Astrocyte of the hippocampus (primary cell): ENCODE data around the gene STAT6.

Experiments
- DNase-seq: peaks from one replicate; pipeline ENCODE4 v3.0.0; 2011; ENCODE audit warnings: low read depth, low spot score

The STAT6 gene

DNA sequence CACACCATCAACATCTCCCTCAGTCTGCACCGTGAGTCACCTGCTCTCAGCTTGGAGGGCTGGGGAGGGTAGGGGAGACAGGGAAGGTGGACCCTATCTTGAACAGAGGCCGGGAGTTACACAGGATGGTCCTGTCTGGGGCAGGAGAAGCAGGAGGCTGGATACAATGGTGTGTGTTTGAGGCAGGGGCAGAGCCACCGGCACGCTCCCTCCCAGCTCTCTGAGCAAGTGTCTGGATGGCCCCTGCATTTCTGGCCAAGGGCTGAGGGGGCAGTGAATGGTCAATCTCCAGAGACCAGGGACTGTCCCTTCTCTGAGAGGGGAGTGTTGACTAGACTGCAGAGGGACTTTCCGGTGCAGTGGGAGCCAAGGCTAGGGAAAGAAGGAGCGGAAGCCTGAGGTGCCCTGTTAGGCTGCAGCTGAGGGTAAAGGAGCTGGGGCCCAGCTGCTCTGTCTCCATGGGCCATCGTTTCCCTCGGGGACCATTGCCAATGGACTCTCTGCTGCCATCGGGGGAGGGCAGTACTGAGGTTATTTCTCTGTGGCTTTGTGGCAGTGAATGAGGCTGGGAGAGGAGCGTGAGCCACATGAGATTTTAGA, 34.4 kb upstream of the STAT6 start:
- no peak for DNase-seq

- no peak for DNase-seq
These were observed 32.3 kb upstream of the STAT6 start for GRCh38 chr12:57143454-57143853.

- DNase-seq, result no peak
These were observed 31.6 kb upstream of the STAT6 start for GRCh38 chr12:57142727-57143126.

- no peak for DNase-seq
These were observed 31.0 kb upstream of the STAT6 start for GRCh38 chr12:57142121-57142520.

DNA sequence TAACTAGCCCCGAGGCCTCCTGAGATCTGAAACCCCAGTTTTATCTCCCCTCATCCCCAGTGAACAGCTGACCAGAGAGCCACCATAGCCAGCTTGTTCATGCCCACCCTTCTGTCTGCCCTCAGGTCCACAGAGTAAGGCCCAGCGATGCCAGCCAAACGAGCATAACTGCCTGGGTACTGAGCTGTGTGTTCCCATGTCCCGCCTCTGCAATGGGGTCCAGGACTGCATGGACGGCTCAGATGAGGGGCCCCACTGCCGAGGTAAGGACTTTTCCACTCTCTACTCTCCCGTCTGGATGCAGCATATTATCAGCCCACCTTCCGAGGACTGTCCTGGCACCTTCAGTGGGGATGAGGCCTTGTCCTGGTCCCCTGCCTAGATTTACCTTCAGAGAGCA, 30.1 kb upstream of the STAT6 start:
- DNase-seq, result no peak

GRCh38 chr12:57139796-57140649, 28.9 kb upstream of the STAT6 start:
- DNase-seq, result no peak

- DNase-seq, result no peak
These were observed 27.5 kb upstream of the STAT6 start for GRCh38 chr12:57138526-57139272.

- peak; percentile 63 for DNase-seq
These were observed 24.6 kb upstream of the STAT6 start for GRCh38 chr12:57135527-57136326.

- no peak for DNase-seq
These were observed 23.8 kb upstream of the STAT6 start for GRCh38 chr12:57134949-57135348.

DNA sequence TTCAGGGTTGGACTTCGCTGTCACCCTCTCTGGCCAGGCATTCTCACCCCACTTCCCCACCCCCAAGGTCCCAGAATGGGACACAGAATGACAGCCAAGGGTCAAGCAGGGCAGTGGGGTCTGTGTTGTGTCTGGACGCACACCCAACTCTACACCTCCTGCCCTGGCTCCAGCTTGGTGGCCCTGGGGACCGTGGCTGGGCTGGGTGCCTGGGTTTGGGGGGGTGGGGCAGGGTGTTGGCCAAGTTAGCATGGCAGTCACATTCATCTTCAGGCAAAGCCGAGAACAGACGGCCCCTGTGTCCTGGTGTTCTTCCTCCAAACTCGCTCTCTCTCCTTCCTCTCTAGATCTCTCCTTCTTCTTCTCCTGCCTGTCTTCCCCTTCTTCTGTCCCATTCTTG, 22.8 kb upstream of the STAT6 start:
- DNase-seq, result no peak

DNA sequence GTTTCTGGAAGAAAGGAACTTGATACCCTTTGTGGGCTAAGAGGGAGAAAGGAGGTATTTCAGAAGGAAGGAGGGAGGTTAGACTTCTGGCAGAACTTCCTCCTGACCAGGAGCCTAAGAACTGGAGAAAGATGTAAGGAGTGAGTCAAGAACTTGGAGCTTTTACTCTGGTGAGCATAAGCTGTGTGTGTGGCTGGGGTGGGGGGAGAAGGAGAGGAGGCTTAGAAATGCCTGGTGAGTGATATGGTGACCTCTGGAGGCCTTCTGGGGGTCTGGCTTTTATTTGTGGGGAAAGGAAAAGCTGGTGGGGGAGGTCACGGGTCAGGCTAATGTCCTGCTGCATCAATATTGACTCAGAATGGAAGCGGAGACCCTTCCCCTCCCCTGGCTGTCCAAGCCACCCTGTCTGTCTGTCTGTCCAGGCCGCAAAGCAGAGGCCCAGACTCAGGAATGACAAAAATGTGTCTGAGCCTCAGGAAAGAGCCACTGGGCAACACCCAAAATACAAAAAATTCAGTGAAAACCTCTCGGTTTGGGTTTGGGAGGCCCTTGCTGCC, 21.9 kb upstream of the STAT6 start:
- DNase-seq, result peak; percentile 71

GRCh38 chr12:57131896-57132744, 21.0 kb upstream of the STAT6 start:
- no peak for DNase-seq

DNA sequence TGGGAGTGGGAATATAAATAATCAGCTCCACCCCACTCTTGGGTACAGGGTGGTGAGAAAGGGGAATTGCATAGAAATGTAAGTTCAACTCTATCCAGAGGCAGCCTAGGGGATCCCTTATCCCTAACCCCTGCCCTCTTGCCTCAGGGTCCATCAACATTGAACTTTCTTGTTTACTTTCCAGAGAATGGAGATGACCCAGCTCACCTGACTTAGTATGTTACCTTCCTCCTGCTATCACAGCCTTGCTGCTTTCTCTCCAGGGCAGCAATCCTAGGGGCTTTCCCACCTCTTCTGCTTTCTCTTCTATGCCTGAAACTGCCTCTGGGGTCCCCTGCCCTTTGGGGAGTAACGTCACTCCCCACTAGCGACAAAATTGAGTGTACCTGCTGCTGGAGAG, 19.8 kb upstream of the STAT6 start:
- no peak for DNase-seq

DNA sequence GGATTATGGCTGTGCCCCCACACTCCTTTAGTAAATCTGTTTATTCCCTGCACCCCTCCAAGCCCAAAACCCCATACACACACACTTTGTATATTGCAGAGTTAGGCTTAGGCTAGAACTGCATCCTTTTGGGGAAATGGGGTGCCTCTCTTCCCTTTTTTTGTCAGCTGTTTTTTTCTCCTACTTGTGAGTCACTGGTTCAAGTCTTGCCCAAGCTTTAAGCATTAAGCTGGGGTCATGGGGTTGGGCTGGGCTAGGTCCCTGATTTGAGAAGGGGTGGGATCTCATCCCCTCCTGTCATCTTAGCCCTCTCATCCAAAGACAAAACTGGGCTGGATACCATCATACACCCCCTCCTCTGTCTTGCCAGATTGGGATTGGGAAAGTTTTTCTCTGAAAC, 18.7 kb upstream of the STAT6 start:
- DNase-seq, result no peak

DNA sequence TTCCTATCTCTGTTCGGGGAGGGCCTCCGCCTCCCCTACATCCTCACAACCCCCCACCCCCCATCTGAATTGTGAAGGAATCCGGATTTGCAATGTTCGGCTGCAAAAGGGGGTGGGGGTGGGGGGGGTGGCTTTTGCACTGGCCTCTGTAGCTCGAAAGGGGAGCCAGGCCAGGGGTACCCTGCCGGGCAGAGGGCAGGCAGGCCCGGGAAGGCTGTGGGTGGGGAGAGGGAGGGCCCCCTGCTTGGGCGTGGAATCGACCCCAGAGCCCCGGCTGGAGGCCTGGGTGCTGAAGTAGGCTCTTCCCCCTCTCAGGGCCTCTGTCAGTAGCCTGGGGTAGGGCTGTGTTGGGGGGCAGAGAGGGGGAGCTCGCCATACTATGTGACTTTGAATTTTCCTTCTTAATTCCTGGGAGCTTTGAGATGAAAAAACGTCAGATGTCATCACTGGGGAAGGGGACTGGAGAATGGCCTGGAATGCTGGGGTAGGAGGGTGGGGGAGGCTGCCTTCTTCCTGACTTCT, 18.2 kb upstream of the STAT6 start:
- no peak for DNase-seq

- DNase-seq, result no peak
These were observed 17.5 kb upstream of the STAT6 start for GRCh38 chr12:57128519-57129247.

DNA sequence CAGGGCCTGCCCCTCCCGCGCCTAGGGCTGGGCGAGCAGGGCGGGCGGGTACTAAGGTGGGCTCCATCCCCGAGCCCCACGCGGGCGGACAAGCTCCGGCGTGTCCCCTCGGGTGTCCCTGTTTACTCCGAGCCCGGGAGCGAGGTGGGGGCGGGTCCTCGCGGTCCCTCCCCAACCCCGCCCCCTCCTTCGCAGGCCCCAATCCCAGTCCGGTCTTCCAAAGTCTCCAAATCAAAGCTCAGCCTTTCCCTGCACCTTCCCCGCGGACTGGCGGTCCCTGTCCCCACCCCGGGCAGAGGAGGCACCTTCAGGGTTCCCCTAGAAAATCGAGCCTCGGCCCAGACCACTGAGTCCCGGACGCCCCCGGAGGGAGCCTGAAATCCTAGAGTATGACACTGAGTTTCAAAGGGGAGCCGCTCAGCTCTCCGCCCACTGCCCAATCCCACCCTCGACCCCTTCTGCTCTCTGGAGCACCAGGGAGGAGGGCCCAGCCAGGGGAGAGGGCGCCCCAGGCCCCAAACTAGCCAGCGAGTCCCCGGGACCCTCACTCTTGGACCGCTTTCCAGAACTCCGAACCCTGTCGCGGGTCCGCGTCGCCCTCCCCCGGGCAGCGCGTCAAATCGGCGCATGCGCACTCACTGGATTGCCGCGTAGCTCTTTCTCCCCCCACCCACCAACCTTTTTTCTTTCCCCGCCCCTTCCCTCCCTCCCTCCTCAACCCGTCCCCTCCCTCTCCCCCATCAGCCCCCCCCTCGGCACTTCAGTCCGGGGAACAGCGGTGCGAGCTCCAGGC, 16.8 kb upstream of the STAT6 start, which contains the start of gene LRP1:
TSS of gene LRP1 (plus strand) at position 758 of the 793 bp plus-strand sequence. CDS start 482 bp downstream, outside the sequence.
- peak; percentile 93 for DNase-seq

DNA sequence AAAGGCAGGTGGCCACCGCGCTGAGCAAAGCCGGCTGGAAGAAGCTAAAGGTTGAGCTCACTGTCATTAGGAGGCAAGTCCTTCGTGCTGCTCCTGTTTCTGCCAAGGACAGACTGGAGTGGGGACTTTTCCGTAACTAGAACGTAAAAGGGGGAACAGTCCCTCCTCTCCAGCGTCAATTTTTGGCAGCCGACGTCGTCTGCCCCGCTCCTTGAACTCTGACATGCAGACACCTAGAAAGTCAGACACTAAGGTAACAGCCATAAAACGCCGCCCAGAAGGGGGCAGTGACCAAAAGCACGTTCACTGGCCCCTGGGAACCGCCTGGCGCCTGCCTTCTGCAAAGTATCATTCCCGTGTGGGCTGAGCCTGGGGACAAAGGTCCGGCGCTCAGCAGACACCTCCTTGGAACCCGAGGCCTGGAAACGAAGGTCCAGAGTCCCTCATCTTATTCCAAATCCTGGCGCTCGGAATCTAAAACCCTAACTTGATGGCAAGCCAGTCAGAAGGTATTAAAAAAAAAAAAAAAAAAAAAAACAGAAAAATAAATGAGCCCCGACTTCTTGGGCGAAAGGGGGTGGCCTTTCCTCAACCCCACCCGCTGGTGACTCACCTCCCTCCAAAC, 16.1 kb upstream of the STAT6 start:
- DNase-seq, result peak; percentile 59
